Gastrocnemius medialis (tissue), 4 donors: ENCODE measurements around the gene HABP4. TPM values are rescaled to one million over a fixed set of nuclear protein-coding genes. Genes with fewer than 3 reads are reported as not detected.

Experiments
- ATAC-seq, 2 donors: fragments of 150-250 bp; one replicate each; pipeline ENCODE4 v1.9.1; 2016
- DNase-seq, 2 donors: peaks; one replicate each; pipeline ENCODE4 v3.0.0-alpha.2; 2019
- H3K27ac ChIP-seq, 4 donors: fragments of 200-600 bp; sonication (generic); 1 replicate in 1 of 4; 2 replicates in 3 of 4; pipeline ENCODE4 v1.5.1; 2016 to 2018; ENCODE audit warnings: mild to moderate bottlenecking in 2 of 4, moderate library complexity in 1 of 4
- H3K27me3 ChIP-seq, 3 donors: fragments of 200-600 bp; sonication (generic) in 2 of 3; 1 replicate in 1 of 3; 2 replicates in 2 of 3; pipeline versions ENCODE4 v1.5.1 to v1.6.0; 2016 to 2019; ENCODE audit warnings: mild to moderate bottlenecking in 1 of 3, moderate library complexity in 1 of 3
- H3K36me3 ChIP-seq, 2 donors: fragments of 200-600 bp; sonication (generic) in 1 of 2; one replicate each; pipeline ENCODE4 v1.5.1; 2017 to 2018
- H3K4me1 ChIP-seq, 2 donors: fragments of 200-600 bp; sonication (generic) in 1 of 2; one replicate each; pipeline ENCODE4 v1.5.1; 2016 to 2017; ENCODE audit warnings: mild to moderate bottlenecking in 2 of 2
- H3K4me3 ChIP-seq, 4 donors: fragments of 200-600 bp; sonication (generic) in 3 of 4; 1 replicate in 1 of 4; 2 replicates in 3 of 4; pipeline ENCODE4 v1.5.1; 2016 to 2019; ENCODE audit warnings: mild to moderate bottlenecking in 2 of 4
- H3K9me3 ChIP-seq, 3 donors: fragments of 200-600 bp; sonication (generic) in 2 of 3; 1 replicate in 1 of 3; 2 replicates in 2 of 3; pipeline ENCODE4 v1.5.1; 2016 to 2019
- POLR2A ChIP-seq, 2 donors: fragments of 450-650 bp; IDR thresholded peaks; one replicate each; pipeline ENCODE4 v1.6.1; 2017; ENCODE audit warnings: antibody characterized with exemption in 2 of 2, mild to moderate bottlenecking in 2 of 2, moderate library complexity in 2 of 2
- in situ Hi-C, 4 donors: fragments of 200-750 bp; cut with MboI; loops; one replicate each; pipeline versions ENCODE4 v1.15.0 to v1.8.0; 2017; ENCODE audit warnings: low sequenced_read_pairs in 4 of 4
- intact Hi-C: fragments of 100-400 bp; cut with DNase I; formaldehyde crosslinking; loops from one replicate; pipeline ENCODE4 v1.15.1; 2023; ENCODE audit warnings: low total_unique reads
- total RNA-seq, 4 donors: library from RNA; depleted of rRNA; stranded (reverse); fragments of >200 nt; gene quantifications; one replicate each; pipeline versions ENCODE4 v1.1.0 to v1.2.3, GENCODE V29; 2016
- TF ChIP-seq, protein P1 (sequence below), 5 experiments: fragments of 450-650 bp in 3 of 5; fragments of 200-600 bp in 2 of 5; sonication (generic) in 2 of 5; IDR thresholded peaks in 4 of 5; conservative IDR thresholded peaks in 1 of 5; 1 replicate in 4 of 5; 2 replicates in 1 of 5; pipeline ENCODE4 v1.5.1; 2016 to 2019; ENCODE audit warnings: antibody characterized with exemption in 5 of 5, mild to moderate bottlenecking in 3 of 5, moderate library complexity in 3 of 5

Gene HABP4
- total RNA-seq, 4 donors from 2014 or later, result 6.2 to 19.3 (median 12.3) TPM

DNA sequence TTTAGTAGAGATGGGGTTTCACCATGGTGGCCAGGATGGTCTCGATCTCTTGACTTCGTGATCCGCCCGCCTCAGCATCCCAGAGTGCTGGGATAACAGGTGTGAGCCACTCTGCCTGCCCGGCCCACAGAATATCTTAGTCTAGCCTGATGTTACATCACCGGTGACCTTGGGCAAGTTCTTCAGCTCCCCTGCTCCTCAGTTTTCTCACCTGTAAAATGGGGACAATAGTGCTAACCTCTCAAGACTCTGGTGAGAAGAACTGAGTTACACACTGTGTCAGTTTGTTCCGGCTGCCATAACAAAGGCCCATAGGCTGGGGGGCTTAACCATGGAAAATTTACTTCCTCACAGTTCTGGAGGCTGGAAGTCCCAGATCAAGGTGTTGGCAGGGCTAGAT is 12.5 kb upstream of the HABP4 start:
- ATAC-seq, result no peak

DNA sequence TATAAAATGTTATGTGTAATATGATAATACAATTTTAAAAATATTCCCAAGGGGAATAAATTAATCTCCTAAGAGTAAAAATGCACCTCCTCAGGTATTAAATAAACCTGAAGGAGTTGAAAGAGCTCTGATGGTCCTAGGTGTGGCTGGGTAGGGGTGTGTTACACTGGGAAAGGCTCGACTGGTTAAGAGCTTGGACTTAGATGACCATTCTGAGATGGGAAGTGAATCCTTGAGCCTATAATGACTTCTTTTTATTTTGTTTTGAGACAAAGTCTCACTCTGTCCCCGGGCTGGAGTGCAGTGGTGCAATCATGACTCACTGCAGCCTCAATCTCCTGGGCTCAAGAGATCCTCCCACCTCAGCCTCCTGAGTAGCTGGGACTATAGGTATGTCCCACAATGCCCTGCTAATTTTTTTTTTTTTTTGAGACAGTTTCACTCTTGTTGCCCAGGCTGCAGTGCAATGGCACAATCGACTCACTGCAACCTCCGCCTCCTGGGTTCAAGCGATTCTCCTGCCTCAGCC is 9.2 kb upstream of the HABP4 start:
- Histone ChIP-seq H3K27ac (no peak overlapping the region), H3K4me1 (peaks cover 0 to 4% of the 10 kb centered on the region in 2 donors), H3K27me3 (no peaks in the 10 kb centered on the region), H3K9me3 (no peaks in the 10 kb centered on the region), H3K36me3 (no peaks in the 10 kb centered on the region), H3K4me3 (no peak overlapping the region)
- in situ Hi-C loops (loop anchor here in 2 of 4 donors (5.0 to 25.0 kb wide), 3 partner anchors 224 to 422 kb away; partner anchors contain the start of gene ZNF782 (in 1 of the 2)), intact Hi-C loops (loop anchor here (10.0 kb wide), 1 partner anchor 414 kb away; the partner anchor contains the start of gene ZNF782)
- ATAC-seq (no peak), DNase-seq (no peak)
- TF ChIP-seq, protein P1, sequence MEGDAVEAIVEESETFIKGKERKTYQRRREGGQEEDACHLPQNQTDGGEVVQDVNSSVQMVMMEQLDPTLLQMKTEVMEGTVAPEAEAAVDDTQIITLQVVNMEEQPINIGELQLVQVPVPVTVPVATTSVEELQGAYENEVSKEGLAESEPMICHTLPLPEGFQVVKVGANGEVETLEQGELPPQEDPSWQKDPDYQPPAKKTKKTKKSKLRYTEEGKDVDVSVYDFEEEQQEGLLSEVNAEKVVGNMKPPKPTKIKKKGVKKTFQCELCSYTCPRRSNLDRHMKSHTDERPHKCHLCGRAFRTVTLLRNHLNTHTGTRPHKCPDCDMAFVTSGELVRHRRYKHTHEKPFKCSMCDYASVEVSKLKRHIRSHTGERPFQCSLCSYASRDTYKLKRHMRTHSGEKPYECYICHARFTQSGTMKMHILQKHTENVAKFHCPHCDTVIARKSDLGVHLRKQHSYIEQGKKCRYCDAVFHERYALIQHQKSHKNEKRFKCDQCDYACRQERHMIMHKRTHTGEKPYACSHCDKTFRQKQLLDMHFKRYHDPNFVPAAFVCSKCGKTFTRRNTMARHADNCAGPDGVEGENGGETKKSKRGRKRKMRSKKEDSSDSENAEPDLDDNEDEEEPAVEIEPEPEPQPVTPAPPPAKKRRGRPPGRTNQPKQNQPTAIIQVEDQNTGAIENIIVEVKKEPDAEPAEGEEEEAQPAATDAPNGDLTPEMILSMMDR (IDR thresholded peaks at IDR 0.05 in 4 of 5, conservative IDR thresholded peaks at IDR 0.05 in 1 of 5), result no peak
- TF ChIP-seq POLR2A (IDR thresholded peaks at IDR 0.05), result no peak

More for the DNA sequence above, 12.5 kb upstream of the HABP4 start:
- H3K4me3 ChIP-seq, result no peak overlapping the region
- no peaks in the 10 kb centered on the region for H3K36me3 ChIP-seq
- intact Hi-C loops, result no loop called here
- no peaks in the 10 kb centered on the region for H3K27me3 ChIP-seq
- no peaks in the 10 kb centered on the region for H3K9me3 ChIP-seq
- no peak for DNase-seq
- in situ Hi-C loops, result loop anchor here in 1 of 4 donors (25.0 kb wide), 1 partner anchor 425 kb away; the partner anchor contains the start of gene ZNF782
- peaks cover 0 to 4% of the 10 kb centered on the region in 2 donors for H3K4me1 ChIP-seq
- no peak overlapping the region for H3K27ac ChIP-seq
- no peak for TF ChIP-seq POLR2A (IDR thresholded peaks at IDR 0.05)

DNA sequence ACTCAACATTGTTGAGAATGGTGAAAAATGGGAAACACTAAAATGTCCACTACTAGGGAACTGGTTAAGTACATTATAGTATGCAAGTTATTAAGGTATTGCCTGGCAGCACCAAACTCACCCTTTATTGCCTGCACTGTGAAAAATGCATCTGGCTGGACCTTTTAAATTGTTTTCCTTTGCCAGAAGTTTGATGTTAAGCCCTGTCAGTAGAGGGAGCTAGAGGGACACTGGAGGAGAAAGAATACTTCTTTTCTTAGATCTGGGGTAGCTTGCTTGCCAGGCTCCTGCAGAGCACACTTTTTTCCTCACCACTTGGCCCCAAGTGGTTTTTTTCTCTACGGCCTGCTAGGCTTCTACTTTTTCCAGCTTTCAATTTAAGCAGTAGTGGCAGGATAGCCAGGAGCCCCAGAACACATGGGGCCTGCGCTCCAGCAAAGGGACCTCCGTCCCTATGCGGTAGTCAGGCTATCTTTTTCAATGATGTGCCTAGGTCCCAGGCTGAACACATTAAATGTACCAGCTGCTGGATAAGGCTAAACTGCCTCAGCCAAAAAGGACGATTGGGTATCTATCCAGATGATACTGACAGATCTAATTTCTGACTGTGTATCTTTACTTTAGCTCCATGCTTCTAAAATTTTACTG is 8.0 kb upstream of the HABP4 start:
- peak; percentile 80 to 92 for ATAC-seq
- H3K27ac ChIP-seq, result no peak overlapping the region
- no peaks in the 10 kb centered on the region for H3K36me3 ChIP-seq
- no peak overlapping the region for H3K4me3 ChIP-seq
- peaks cover 0 to 4% of the 10 kb centered on the region in 2 donors for H3K4me1 ChIP-seq
- no peak for TF ChIP-seq POLR2A (IDR thresholded peaks at IDR 0.05)
- TF ChIP-seq, protein P1 (IDR thresholded peaks at IDR 0.05 in 4 of 5, conservative IDR thresholded peaks at IDR 0.05 in 1 of 5), result peak; percentile 55 to 80 (median 74)
- H3K9me3 ChIP-seq, result no peaks in the 10 kb centered on the region
- DNase-seq, result no peak
- no peaks in the 10 kb centered on the region for H3K27me3 ChIP-seq
- in situ Hi-C loops, result loop anchor here in 2 of 4 donors (5.0 to 25.0 kb wide), 3 partner anchors 223 to 420 kb away; partner anchors contain the start of gene ZNF782 (in 1 of the 2)
- intact Hi-C loops, result loop anchor here (1.0 to 10.0 kb wide), 2 partner anchors 224 to 413 kb away; partner anchors contain the start of gene ZNF782

DNA sequence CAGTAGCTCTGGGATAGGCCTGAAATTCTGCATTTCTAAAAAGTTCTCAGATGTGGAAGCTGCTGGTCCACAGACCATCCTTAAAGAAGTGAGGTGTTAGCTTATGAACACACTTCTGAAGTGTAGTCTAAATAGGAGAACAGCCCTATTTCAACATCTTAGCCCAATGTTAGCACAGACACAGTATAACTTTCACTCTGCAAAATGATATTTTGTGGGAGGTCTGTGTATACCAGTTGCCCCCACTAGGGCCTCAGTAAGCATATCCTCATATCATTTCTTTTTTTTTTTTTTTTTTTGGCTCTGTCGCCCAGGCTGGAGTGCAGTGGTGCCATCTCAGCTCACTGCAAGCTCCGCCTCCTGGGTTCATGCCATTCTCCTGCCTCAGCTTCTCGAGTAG is 7.5 kb upstream of the HABP4 start:
- intact Hi-C loops, result loop anchor here (1.0 to 10.0 kb wide), 2 partner anchors 224 to 412 kb away; partner anchors contain the start of gene ZNF782
- no peaks in the 10 kb centered on the region for H3K9me3 ChIP-seq

More for the DNA sequence above, 7.5 kb upstream of the HABP4 start:
- no peak overlapping the region for H3K27ac ChIP-seq
- DNase-seq (no peak), ATAC-seq (no peak)
- H3K4me3 ChIP-seq, result no peak overlapping the region
- TF ChIP-seq, protein P1 (IDR thresholded peaks at IDR 0.05 in 4 of 5, conservative IDR thresholded peaks at IDR 0.05 in 1 of 5), result no peak
- no peak for TF ChIP-seq POLR2A (IDR thresholded peaks at IDR 0.05)
- no peaks in the 10 kb centered on the region for H3K27me3 ChIP-seq
- H3K36me3 ChIP-seq, result no peaks in the 10 kb centered on the region
- in situ Hi-C loops, result loop anchor here in 2 of 4 donors (5.0 to 25.0 kb wide), 3 partner anchors 222 to 420 kb away; partner anchors contain the start of gene ZNF782 (in 1 of the 2)
- peaks cover 0 to 4% of the 10 kb centered on the region in 2 donors for H3K4me1 ChIP-seq
